Gastrocnemius medialis (tissue), 4 donors: ENCODE data around the gene NCK2. TPM values are rescaled to one million over a fixed set of nuclear protein-coding genes. Genes with fewer than 3 reads are reported as not detected.

Source experiments
- ATAC-seq, 2 donors: fragments of 150-250 bp; one replicate each; pipeline ENCODE4 v1.9.1; 2016
- DNase-seq, 2 donors: peaks; one replicate each; pipeline ENCODE4 v3.0.0-alpha.2; 2019
- H3K27ac ChIP-seq, 4 donors: fragments of 200-600 bp; sonication (generic); 1 replicate in 1 of 4; 2 replicates in 3 of 4; pipeline ENCODE4 v1.5.1; 2016 to 2018; ENCODE audit warnings: mild to moderate bottlenecking in 2 of 4, moderate library complexity in 1 of 4
- H3K27me3 ChIP-seq, 3 donors: fragments of 200-600 bp; sonication (generic) in 2 of 3; 1 replicate in 1 of 3; 2 replicates in 2 of 3; pipeline versions ENCODE4 v1.5.1 to v1.6.0; 2016 to 2019; ENCODE audit warnings: mild to moderate bottlenecking in 1 of 3, moderate library complexity in 1 of 3
- H3K36me3 ChIP-seq, 2 donors: fragments of 200-600 bp; sonication (generic) in 1 of 2; one replicate each; pipeline ENCODE4 v1.5.1; 2017 to 2018
- H3K4me1 ChIP-seq, 2 donors: fragments of 200-600 bp; sonication (generic) in 1 of 2; one replicate each; pipeline ENCODE4 v1.5.1; 2016 to 2017; ENCODE audit warnings: mild to moderate bottlenecking in 2 of 2
- H3K4me3 ChIP-seq, 4 donors: fragments of 200-600 bp; sonication (generic) in 3 of 4; 1 replicate in 1 of 4; 2 replicates in 3 of 4; pipeline ENCODE4 v1.5.1; 2016 to 2019; ENCODE audit warnings: mild to moderate bottlenecking in 2 of 4
- H3K9me3 ChIP-seq, 3 donors: fragments of 200-600 bp; sonication (generic) in 2 of 3; 1 replicate in 1 of 3; 2 replicates in 2 of 3; pipeline ENCODE4 v1.5.1; 2016 to 2019
- POLR2A ChIP-seq, 2 donors: fragments of 450-650 bp; IDR thresholded peaks; one replicate each; pipeline ENCODE4 v1.6.1; 2017; ENCODE audit warnings: antibody characterized with exemption in 2 of 2, mild to moderate bottlenecking in 2 of 2, moderate library complexity in 2 of 2
- in situ Hi-C, 4 donors: fragments of 200-750 bp; cut with MboI; loops; one replicate each; pipeline versions ENCODE4 v1.15.0 to v1.8.0; 2017; ENCODE audit warnings: low sequenced_read_pairs in 4 of 4
- intact Hi-C: fragments of 100-400 bp; cut with DNase I; formaldehyde crosslinking; loops from one replicate; pipeline ENCODE4 v1.15.1; 2023; ENCODE audit warnings: low total_unique reads
- total RNA-seq, 4 donors: library from RNA; depleted of rRNA; stranded (reverse); fragments of >200 nt; gene quantifications; one replicate each; pipeline versions ENCODE4 v1.1.0 to v1.2.3, GENCODE V29; 2016
- TF ChIP-seq, protein P1 (sequence below), 5 experiments: fragments of 450-650 bp in 3 of 5; fragments of 200-600 bp in 2 of 5; sonication (generic) in 2 of 5; IDR thresholded peaks in 4 of 5; conservative IDR thresholded peaks in 1 of 5; 1 replicate in 4 of 5; 2 replicates in 1 of 5; pipeline ENCODE4 v1.5.1; 2016 to 2019; ENCODE audit warnings: antibody characterized with exemption in 5 of 5, mild to moderate bottlenecking in 3 of 5, moderate library complexity in 3 of 5

NCK2 gene
- total RNA-seq, 4 donors from 2014 or later, result 46.7 to 86.1 (median 57.9) TPM

- no peak overlapping the region for H3K27ac ChIP-seq
- no peak overlapping the region for H3K4me3 ChIP-seq
- no peaks in the 10 kb centered on the region for H3K9me3 ChIP-seq
- no peak for TF ChIP-seq POLR2A (IDR thresholded peaks at IDR 0.05)
- TF ChIP-seq, protein P1, sequence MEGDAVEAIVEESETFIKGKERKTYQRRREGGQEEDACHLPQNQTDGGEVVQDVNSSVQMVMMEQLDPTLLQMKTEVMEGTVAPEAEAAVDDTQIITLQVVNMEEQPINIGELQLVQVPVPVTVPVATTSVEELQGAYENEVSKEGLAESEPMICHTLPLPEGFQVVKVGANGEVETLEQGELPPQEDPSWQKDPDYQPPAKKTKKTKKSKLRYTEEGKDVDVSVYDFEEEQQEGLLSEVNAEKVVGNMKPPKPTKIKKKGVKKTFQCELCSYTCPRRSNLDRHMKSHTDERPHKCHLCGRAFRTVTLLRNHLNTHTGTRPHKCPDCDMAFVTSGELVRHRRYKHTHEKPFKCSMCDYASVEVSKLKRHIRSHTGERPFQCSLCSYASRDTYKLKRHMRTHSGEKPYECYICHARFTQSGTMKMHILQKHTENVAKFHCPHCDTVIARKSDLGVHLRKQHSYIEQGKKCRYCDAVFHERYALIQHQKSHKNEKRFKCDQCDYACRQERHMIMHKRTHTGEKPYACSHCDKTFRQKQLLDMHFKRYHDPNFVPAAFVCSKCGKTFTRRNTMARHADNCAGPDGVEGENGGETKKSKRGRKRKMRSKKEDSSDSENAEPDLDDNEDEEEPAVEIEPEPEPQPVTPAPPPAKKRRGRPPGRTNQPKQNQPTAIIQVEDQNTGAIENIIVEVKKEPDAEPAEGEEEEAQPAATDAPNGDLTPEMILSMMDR (IDR thresholded peaks at IDR 0.05 in 4 of 5, conservative IDR thresholded peaks at IDR 0.05 in 1 of 5), result no peak
- no peaks in the 10 kb centered on the region for H3K36me3 ChIP-seq
- in situ Hi-C loops (loop anchor here in 1 of 4 donors (25.0 kb wide), 1 partner anchor 105 kb away; no protein-coding TSS in a partner anchor), intact Hi-C loops (no loop called here)
- H3K4me1 ChIP-seq, result peaks cover 8 to 11% of the 10 kb centered on the region in 2 donors
- DNase-seq (no peak), ATAC-seq (no peak)
- H3K27me3 ChIP-seq, result no peaks in the 10 kb centered on the region
Observed at GRCh38 chr2:105932582-105932981, 187.9 kb downstream of the NCK2 start.

- in situ Hi-C loops (loop anchor here in 1 of 4 donors (25.0 kb wide), 1 partner anchor 103 kb away; no protein-coding TSS in a partner anchor), intact Hi-C loops (no loop called here)
- Histone ChIP-seq H3K9me3 (no peaks in the 10 kb centered on the region), H3K36me3 (no peaks in the 10 kb centered on the region), H3K4me3 (no peak overlapping the region), H3K4me1 (peaks cover 8 to 10% of the 10 kb centered on the region in 2 donors), H3K27me3 (no peaks in the 10 kb centered on the region), H3K27ac (no peak overlapping the region)
- no peak for ATAC-seq
- no peak for DNase-seq
- TF ChIP-seq POLR2A (IDR thresholded peaks at IDR 0.05), result no peak
- TF ChIP-seq, protein P1 (IDR thresholded peaks at IDR 0.05 in 4 of 5, conservative IDR thresholded peaks at IDR 0.05 in 1 of 5), result no peak
Observed at GRCh38 chr2:105933906-105934305, 189.2 kb downstream of the NCK2 start.

GRCh38 chr2:105934467-105934866 is 189.8 kb downstream of the NCK2 start:
- H3K27me3 ChIP-seq, result no peaks in the 10 kb centered on the region
- H3K9me3 ChIP-seq, result no peaks in the 10 kb centered on the region
- TF ChIP-seq, protein P1 (IDR thresholded peaks at IDR 0.05 in 4 of 5, conservative IDR thresholded peaks at IDR 0.05 in 1 of 5), result no peak
- no peak for TF ChIP-seq POLR2A (IDR thresholded peaks at IDR 0.05)
- peaks cover 5 to 8% of the 10 kb centered on the region in 2 donors for H3K4me1 ChIP-seq
- intact Hi-C loops (no loop called here), in situ Hi-C loops (loop anchor here in 1 of 4 donors (25.0 kb wide), 1 partner anchor 103 kb away; no protein-coding TSS in a partner anchor)
- no peaks in the 10 kb centered on the region for H3K36me3 ChIP-seq
- no peak overlapping the region for H3K4me3 ChIP-seq
- no peak for ATAC-seq
- no peak for DNase-seq
- H3K27ac ChIP-seq, result no peak overlapping the region

GRCh38 chr2:105935063-105935462 is 190.4 kb downstream of the NCK2 start:
- DNase-seq, result no peak
- peaks cover 4 to 8% of the 10 kb centered on the region in 2 donors for H3K4me1 ChIP-seq
- H3K9me3 ChIP-seq, result no peaks in the 10 kb centered on the region
- H3K36me3 ChIP-seq, result no peaks in the 10 kb centered on the region
- in situ Hi-C loops (loop anchor here in 1 of 4 donors (25.0 kb wide), 1 partner anchor 102 kb away; no protein-coding TSS in a partner anchor), intact Hi-C loops (no loop called here)
- TF ChIP-seq, protein P1 (IDR thresholded peaks at IDR 0.05 in 4 of 5, conservative IDR thresholded peaks at IDR 0.05 in 1 of 5), result no peak
- no peak for TF ChIP-seq POLR2A (IDR thresholded peaks at IDR 0.05)
- ATAC-seq, result no peak
- H3K27me3 ChIP-seq, result no peaks in the 10 kb centered on the region
- H3K4me3 ChIP-seq, result no peak overlapping the region
- H3K27ac ChIP-seq, result no peak overlapping the region

- Histone ChIP-seq H3K36me3 (no peaks in the 10 kb centered on the region), H3K27me3 (no peaks in the 10 kb centered on the region), H3K9me3 (no peaks in the 10 kb centered on the region), H3K27ac (no peak overlapping the region), H3K4me3 (no peak overlapping the region), H3K4me1 (peaks cover 4 to 8% of the 10 kb centered on the region in 2 donors)
- in situ Hi-C loops, result loop anchor here in 1 of 4 donors (25.0 kb wide), 1 partner anchor 100 kb away; no protein-coding TSS in a partner anchor
- no peak for ATAC-seq
- no peak for TF ChIP-seq POLR2A (IDR thresholded peaks at IDR 0.05)
- TF ChIP-seq, protein P1 (IDR thresholded peaks at IDR 0.05 in 4 of 5, conservative IDR thresholded peaks at IDR 0.05 in 1 of 5), result no peak
- DNase-seq, result no peak
- intact Hi-C loops, result no loop called here
Observed at GRCh38 chr2:105936954-105937353, 192.2 kb downstream of the NCK2 start.
